HG03139 (cell line): ENCODE results near the gene MECR.

ENCODE experiments used
- ATAC-seq: cut with Tn5 transposase; IDR thresholded peaks from one replicate; pipeline ENCODE4 v1.9.1; 2021; ENCODE audit not compliant: unreplicated experiment

The MECR gene

DNA sequence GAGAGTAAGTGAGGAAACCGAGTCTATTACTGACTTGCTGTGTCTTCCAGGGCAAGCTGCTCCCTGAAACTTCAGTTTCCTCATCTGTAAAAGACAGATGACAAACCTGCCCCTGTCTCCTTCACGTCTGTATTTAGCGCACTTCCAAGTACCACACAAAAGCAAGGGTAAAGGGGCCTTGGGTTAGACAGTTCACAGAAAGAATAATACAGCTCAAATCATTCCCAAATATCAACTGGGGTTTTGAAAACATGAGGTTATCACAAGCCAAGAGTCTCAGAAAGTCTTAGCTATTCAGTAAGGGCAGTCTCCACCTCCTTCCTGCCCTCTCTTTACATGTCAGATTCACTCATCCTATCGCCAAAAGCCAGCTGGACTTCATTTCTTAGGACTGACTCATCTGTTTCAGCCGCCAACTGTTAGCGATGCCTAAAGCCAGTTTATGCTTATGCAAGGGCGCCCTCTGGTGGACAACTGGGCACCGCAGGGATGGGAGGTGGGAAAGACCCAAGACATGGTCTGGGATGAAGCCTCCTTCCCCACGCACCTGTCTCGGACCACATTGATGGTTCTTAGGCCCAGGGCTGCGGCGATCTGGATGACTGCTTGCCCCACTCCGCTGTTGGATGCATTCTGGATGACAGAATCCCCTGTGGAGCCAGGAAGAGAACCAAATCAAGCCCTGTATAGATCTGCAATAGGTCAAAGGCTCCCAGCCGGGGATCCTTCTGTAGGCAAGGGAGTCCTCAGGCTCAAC is 28.0 kb downstream of the MECR start:
- no peak for ATAC-seq

DNA sequence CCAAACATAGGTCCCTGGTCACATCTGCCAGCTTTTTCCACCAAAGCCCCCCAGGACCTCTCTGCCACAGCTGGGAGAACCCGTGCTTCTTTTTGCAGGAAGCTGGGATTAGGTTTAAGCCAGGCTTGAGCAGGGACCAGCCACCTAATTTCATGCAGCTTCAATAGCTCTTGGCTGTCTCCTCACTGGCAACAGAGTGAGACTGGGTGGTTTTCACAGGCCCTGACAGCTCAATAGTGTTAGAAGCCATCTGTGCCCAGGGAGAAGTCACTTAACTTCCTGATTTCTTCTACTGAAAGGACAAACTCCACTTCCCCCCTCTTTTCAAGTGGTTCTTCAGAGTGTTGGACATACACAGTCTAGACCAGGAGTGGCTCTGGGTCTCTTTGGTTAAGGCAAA is 28.7 kb downstream of the MECR start:
- no peak for ATAC-seq

DNA sequence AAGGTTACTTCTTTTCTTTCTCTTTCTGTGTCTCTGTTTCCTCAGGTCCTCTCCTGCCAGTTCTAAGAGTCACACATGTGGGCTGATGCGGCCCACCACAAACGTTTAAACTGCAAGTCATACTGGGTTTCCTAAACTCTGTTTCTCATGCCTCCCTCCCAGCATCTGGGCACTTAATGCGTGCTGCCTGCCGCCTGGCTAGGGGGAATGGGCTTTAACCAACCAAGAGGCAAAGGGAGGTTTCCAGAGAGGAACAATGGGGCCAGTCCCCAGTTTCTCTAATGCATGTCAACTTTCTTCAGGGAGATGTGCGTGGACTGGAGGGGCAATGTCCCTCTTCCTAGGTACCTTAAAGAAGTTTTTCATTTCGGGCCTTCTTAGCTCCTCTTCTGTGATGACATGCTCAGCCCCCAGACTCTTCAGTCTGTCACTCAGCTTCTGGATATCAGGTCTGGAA is 29.1 kb downstream of the MECR start:
- ATAC-seq, result no peak

- ATAC-seq, result no peak
These were observed 29.7 kb downstream of the MECR start for GRCh38 chr1:29200906-29201594.

- no peak for ATAC-seq
These were observed 32.7 kb downstream of the MECR start for GRCh38 chr1:29197993-29198392.

DNA sequence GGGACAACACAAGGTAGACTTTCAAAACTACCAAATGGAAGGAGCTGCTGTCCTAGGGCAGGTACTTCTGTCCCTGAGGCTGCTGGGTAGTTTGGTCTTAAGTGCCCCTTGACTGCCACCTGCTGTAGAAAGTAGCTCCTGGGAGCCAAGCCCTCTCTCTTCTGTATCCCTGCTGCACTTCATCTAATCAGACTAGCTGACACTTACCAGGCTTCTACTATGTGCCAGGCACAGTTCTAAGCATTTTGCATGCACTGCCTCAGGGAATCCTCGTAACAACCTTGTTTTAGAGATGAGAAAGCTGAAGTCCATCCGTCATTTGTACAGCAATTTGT is 33.2 kb downstream of the MECR start:
- no peak for ATAC-seq

- ATAC-seq, result no peak
These were observed 33.7 kb downstream of the MECR start for GRCh38 chr1:29196863-29197589.

DNA sequence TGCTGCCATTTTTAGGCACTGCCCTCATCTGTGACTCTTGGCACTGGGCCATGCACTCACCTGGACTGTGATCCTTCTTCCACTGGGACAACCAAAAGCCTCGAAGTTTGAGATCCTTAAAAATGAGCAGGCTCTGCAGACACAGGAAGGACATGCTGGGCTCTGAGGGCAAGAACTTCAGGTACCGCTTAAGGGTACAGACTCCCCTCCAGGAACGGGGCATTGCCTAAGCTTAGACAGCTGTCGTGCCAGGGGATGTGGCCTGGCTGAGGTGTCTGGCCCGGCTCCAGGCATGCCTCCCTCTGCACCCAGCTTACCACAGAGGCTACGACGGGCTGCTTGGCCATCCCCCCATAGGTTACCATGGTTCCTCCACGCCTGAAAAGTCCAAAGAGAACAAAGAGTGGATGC is 34.8 kb downstream of the MECR start:
- no peak for ATAC-seq

- ATAC-seq, result no peak
These were observed 36.8 kb downstream of the MECR start for GRCh38 chr1:29193879-29194455.

DNA sequence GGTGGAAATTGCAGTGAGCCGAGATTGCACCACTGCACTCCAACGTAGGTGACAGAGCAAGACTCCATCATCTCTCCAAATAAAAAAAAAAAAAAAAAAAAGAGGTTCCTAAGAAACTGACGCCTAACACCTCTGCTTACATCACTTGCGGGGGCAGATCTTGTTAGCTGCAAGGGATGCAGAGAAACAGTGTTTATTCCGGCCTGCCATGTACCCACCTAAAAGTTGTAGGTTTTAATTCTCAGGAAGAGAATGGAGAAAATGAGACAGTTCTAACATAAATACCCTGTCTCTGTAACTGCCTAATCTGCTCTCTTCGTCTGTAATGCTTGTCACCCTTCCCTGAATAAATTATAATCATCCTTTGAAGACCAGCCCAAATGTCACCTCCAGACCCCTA is 40.0 kb downstream of the MECR start:
- no peak for ATAC-seq

GRCh38 chr1:29186707-29187106 is 44.0 kb downstream of the MECR start:
- no peak for ATAC-seq

DNA sequence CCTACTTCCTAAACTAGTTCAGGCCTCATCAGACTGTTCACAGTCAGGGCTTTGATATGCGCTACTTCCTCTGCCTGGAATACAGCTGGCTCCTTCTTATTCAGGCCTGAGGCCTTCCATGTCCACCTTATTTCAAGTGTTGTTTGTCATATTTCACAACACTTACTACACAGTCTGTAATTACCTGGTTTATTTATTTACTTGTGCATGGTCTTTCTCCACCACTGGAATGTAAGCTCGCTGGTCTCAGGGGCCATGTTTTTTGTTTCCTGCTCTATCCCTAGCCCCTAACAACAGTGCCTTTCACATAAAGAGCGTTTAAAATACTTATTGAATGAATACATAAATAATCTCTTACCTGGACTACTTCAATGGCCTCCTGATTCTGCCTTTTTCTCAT is 44.5 kb downstream of the MECR start:
- no peak for ATAC-seq

DNA sequence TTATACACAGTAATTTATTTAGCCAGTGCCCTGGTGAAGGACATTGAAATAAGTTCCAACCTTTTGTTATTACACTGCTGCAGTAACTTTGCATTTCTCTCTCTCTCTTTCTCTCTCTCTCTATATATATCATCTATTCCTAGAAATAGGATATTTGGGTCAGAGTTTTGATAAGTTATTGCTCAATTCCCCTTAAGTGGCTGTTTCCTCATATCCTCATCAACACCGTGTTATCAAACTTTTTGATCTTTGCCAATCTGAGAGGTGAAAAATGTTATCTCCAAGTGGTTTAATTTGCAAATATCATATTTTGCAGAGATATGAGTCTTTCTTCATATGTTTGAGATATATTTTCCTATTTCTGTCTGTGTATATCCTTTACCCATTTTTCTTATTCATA is 47.4 kb downstream of the MECR start:
- no peak for ATAC-seq

- ATAC-seq, result peak; percentile 83
These were observed 49.1 kb downstream of the MECR start, which contains the start of gene SRSF4 for GRCh38 chr1:29181413-29182225. Gene SRSF4, minus strand, starts transcription at chr1:29181900. Its CDS starts 148 bp downstream, at chr1:29181752.

DNA sequence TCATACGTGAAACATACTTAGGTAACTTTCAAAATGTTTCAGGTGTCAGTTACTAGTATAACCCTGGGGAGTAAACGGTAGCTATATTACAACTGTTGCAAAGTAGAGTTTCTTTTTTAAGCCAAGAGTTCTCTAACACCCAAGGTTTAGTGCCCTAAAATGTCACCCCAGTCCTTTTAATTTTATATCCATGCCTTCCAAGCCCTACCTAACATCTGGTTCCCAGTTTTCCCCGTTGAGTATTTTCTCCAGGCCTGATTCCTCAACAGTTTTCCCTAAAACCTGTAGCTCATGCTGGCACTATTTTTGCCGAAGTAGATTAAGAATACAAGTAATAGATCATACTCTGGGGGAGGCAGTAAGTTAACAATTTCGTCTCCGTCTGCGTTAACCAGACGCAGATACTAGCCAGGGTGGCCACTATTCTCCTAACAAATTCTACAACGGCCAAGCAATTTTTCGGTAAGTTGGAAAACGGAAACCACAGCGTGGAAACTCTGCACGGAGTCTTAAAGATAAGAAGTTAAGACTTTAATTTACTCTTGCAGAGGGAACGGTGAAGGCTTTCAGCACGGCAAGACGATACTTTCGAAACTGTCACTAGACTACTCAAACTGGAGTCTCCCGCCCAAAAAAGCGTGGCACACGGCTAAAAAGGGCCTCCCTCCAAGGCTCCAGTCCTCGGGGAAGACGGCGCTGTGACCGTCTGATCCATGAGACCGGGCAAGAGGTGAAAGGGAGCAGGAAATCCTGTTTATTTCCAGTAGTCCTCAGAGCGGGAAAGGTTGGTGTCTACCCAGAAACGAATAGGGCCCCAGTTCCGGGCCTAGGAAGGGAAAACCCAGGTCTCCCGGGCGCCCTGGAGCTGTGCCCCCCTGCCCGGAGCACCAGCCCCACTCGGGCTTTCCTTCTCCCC is 50.0 kb downstream of the MECR start:
- ATAC-seq, result peak; percentile 6

GRCh38 chr1:29179641-29180184 is 51.0 kb downstream of the MECR start:
- ATAC-seq, result no peak

- no peak for ATAC-seq
These were observed 53.6 kb downstream of the MECR start for GRCh38 chr1:29177022-29177705.

DNA sequence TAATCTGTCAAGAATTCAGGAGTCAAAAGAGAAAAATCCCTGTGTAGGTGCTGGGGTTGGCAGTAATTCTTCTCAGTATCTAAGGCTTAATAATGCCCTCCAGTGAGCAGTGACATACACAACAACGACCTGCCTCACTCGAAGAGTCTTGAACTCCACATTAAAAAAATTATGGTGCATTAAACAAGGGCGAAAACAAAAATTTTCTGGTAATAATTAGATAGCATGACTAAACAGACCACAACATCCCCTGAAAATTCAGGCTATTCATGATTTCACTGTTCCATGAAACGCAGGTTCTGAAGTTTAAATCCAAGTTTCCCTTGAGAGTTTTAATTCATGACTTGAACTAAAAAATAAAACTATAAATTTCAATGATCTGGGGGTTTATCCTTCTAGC is 54.2 kb downstream of the MECR start:
- ATAC-seq, result no peak

DNA sequence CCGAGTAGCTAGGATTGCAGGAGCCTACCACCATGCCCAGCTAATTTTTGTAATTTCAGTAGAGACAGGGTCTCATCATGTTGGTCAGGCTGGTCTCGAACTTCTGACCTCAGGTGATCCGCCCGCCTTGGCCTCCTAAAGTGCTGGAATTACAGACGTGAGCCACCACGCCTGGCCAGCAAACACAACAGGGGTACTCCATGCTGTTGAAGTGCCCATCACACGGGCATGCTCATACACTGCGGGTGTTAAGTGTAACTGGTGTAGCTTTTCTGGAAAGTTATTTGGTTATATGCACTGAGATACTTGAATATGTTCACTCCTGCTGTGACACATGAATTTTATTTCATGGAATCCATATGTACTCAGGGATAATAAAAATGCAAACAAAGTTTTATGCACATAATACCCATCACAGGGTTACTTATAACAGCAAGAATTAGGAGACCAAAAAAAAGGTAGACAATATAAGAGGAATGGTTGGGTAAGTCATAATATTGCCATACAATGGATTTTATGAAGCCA is 58.3 kb downstream of the MECR start:
- ATAC-seq, result no peak
